ENCODE results near the gene PER1.

Gene PER1

GRCh38 chr17:8151120-8151640 is 1.0 kb downstream of the PER1 start:
- peak; percentile 87 for DNase-seq

- no peak for DNase-seq
Measured at GRCh38 chr17:8150194-8151119, 1.7 kb downstream of the PER1 start.

GRCh38 chr17:8149419-8150193 is 2.6 kb downstream of the PER1 start:
- DNase-seq, result no peak

GRCh38 chr17:8148560-8148959 is 3.6 kb downstream of the PER1 start:
- no peak for DNase-seq

- no peak for DNase-seq
Measured at GRCh38 chr17:8147805-8148404, 4.3 kb downstream of the PER1 start.

GRCh38 chr17:8147141-8147804 is 4.9 kb downstream of the PER1 start:
- DNase-seq, result no peak

- no peak for DNase-seq
Measured at GRCh38 chr17:8146381-8147140, 5.6 kb downstream of the PER1 start.

- DNase-seq, result no peak
Measured at GRCh38 chr17:8145811-8146210, 6.4 kb downstream of the PER1 start.

- no peak for DNase-seq
Measured at GRCh38 chr17:8144401-8145231, 7.6 kb downstream of the PER1 start.

GRCh38 chr17:8143581-8144400 is 8.4 kb downstream of the PER1 start:
- no peak for DNase-seq

GRCh38 chr17:8142887-8143580 is 9.2 kb downstream of the PER1 start:
- DNase-seq, result no peak

- no peak for DNase-seq
Measured at GRCh38 chr17:8142158-8142886, 9.9 kb downstream of the PER1 start.

- no peak for DNase-seq
Measured at GRCh38 chr17:8141741-8142140, 10.5 kb downstream of the PER1 start.

- no peak for DNase-seq
Measured at GRCh38 chr17:8141045-8141444, 11.2 kb downstream of the PER1 start.

- DNase-seq, result no peak
Measured at GRCh38 chr17:8140065-8141029, 11.9 kb downstream of the PER1 start.

- peak; percentile 94 for DNase-seq
Measured at GRCh38 chr17:8138672-8139371, 13.4 kb downstream of the PER1 start.

GRCh38 chr17:8138374-8138671 is 13.9 kb downstream of the PER1 start:
- DNase-seq, result no peak
